GM18951 (cell line): ENCODE data around the gene ADK.
A peak's percentile ranks its signal among the peaks of the same experiment; 100 is the strongest.
"Not testable (repeated sequence)": the region's sequence is repeated elsewhere in the genome, so short reads cannot be mapped to it uniquely, and the experiment has no call there.

Source experiments
- POLR2A ChIP-seq: IDR thresholded peaks from 4 replicates; pipeline ENCODE4 v1.6.1; 2011; ENCODE audit warnings: mild to moderate bottlenecking; ENCODE audit not compliant: insufficient read length, insufficient read depth; ENCODE audit errors: extremely low read depth
- in situ Hi-C: fragments of 300-500 bp; cut with MboI; formaldehyde crosslinking; loops from one replicate; pipeline ENCODE4 v1.12.0; 2022; ENCODE audit warnings: low sequenced_read_pairs, mixed read lengths, inconsistent platforms; ENCODE audit not compliant: unreplicated experiment

Gene ADK

GRCh38 chr10:74121368-74121767 lies 29.7 kb upstream of the ADK start:
- TF ChIP-seq POLR2A: no peak
- in situ Hi-C loops: no loop called here

- no peak for TF ChIP-seq POLR2A
- in situ Hi-C loops: no loop called here
Observed at GRCh38 chr10:74122060-74122459, 29.0 kb upstream of the ADK start.

- in situ Hi-C loops: no loop called here
Observed at GRCh38 chr10:74123081-74123480, 27.9 kb upstream of the ADK start.

GRCh38 chr10:74133923-74134820 lies 16.8 kb upstream of the ADK start:
- TF ChIP-seq POLR2A: no peak
- in situ Hi-C loops: no loop called here

More at GRCh38 chr10:74123081-74123480, 27.9 kb upstream of the ADK start:
- no peak for TF ChIP-seq POLR2A

- in situ Hi-C loops: no loop called here
- no peak for TF ChIP-seq POLR2A
Observed at GRCh38 chr10:74135452-74135851, 15.6 kb upstream of the ADK start.

- in situ Hi-C loops: no loop called here
- no peak for TF ChIP-seq POLR2A
Observed at GRCh38 chr10:74137992-74138391, 13.0 kb upstream of the ADK start.

- in situ Hi-C loops: not testable (repeated sequence)
Observed at GRCh38 chr10:74138596-74138995, 12.4 kb upstream of the ADK start.

- in situ Hi-C loops: no loop called here
- TF ChIP-seq POLR2A: no peak
Observed at GRCh38 chr10:74139981-74140380, 11.0 kb upstream of the ADK start.

GRCh38 chr10:74140553-74140952 lies 10.5 kb upstream of the ADK start:
- in situ Hi-C loops: no loop called here
- TF ChIP-seq POLR2A: no peak

- TF ChIP-seq POLR2A: no peak
- in situ Hi-C loops: no loop called here
Observed at GRCh38 chr10:74145133-74145532, 5.9 kb upstream of the ADK start.

GRCh38 chr10:74146980-74147379 lies 4.0 kb upstream of the ADK start:
- in situ Hi-C loops: not testable (repeated sequence)

GRCh38 chr10:74150204-74150989 lies 624 bp upstream of the ADK start, which contains the start of gene AP3M1:
Gene AP3M1, minus strand, starts transcription at chr10:74150828. Its CDS starts 12,449 bp downstream, at chr10:74138379.
- in situ Hi-C loops: no loop called here
- peak; percentile 55 for TF ChIP-seq POLR2A

GRCh38 chr10:74151879-74152722 lies 1.1 kb downstream of the ADK start:
- TF ChIP-seq POLR2A: no peak
- in situ Hi-C loops: no loop called here
